HepG2 (cell line): ENCODE data around the gene WNT2. TPM values are rescaled to one million over a fixed set of nuclear protein-coding genes. Genes with fewer than 3 reads are reported as not detected.

Experiments used
- ATAC-seq: fragments of 200-7000 bp; cut with Tn5 transposase; 3 replicates; pipeline ENCODE4 v1.9.1; 2020; ENCODE audit warnings: mild to moderate bottlenecking, moderate library complexity
- BruUV-seq: library from RNA; stranded (reverse); fragments of 400-500 nt; replicated peaks from 2 replicates; lab custom pipeline; 2021; lab: Mats Ljungman, UMichigan
- CTCF ChIA-PET: fragments of 300-600 bp; formaldehyde crosslinking; extraction: SDS; loops from one replicate; lab custom pipeline; 2021; ENCODE audit warnings: low total read pairs, inconsistent platforms, low intra/inter-chr PET ratio; lab: Yijun Ruan, JAX
- POLR2A ChIA-PET: fragments of 350-600 bp; sonication (Branson Sonifier 250); formaldehyde crosslinking; loops from one replicate; lab custom pipeline; 2020; ENCODE audit warnings: antibody characterized with exemption, inconsistent platforms; lab: Yijun Ruan, JAX
- DNase-seq: peaks from one replicate; pipeline ENCODE4 v3.0.0-alpha.2; 2015; ENCODE audit warnings: low spot score
- FAIRE-seq: peaks from 3 replicates; lab custom pipeline; 2011; peaks lifted over from hg19 to GRCh38; lab: Jason Lieb, UNC
- H2AFZ ChIP-seq: one replicate; pipeline ENCODE4 v1.6.1; 2011; ENCODE audit warnings: low read length, inconsistent platforms
- H3K27ac ChIP-seq: fragments of 300-600 bp; 3 replicates; pipeline ENCODE4 v1.8.0; 2011; ENCODE audit warnings: mixed run types, mild to moderate bottlenecking, mixed read lengths, low read length, inconsistent platforms; ENCODE audit not compliant: insufficient read depth; ENCODE audit errors: extremely low read length
- H3K27me3 ChIP-seq, 2 experiments: fragments of 200-600 bp in 1 of 2; 2 replicates in 1 of 2; 3 replicates in 1 of 2; pipeline versions ENCODE4 v1.6.0 to v1.8.0; 2011; ENCODE audit warnings: low read length in 2 of 2, mild to moderate bottlenecking in 2 of 2, moderate library complexity in 2 of 2, inconsistent platforms in 1 of 2; ENCODE audit not compliant: insufficient read depth in 2 of 2, control insufficient read depth in 1 of 2
- H3K36me3 ChIP-seq, 2 experiments: fragments of 200-600 bp in 1 of 2; replicated peaks in 1 of 2; 2 replicates in 1 of 2; 3 replicates in 1 of 2; pipeline versions ENCODE4 v1.5.1 to v1.8.0; 2011; ENCODE audit warnings: low read length in 2 of 2, inconsistent platforms in 1 of 2; ENCODE audit not compliant: insufficient read depth in 2 of 2, control insufficient read depth in 1 of 2
- H3K4me1 ChIP-seq: 2 replicates; pipeline ENCODE4 v1.5.1; 2012; ENCODE audit warnings: low read length, inconsistent platforms; ENCODE audit not compliant: insufficient read depth
- H3K4me2 ChIP-seq: 2 replicates; pipeline ENCODE4 v1.6.0; 2011; ENCODE audit warnings: low read depth, low read length, inconsistent platforms
- H3K4me3 ChIP-seq, 3 experiments: fragments of 200-600 bp in 1 of 3; sonication (generic), shearing (Covaris generic) in 1 of 3; replicated peaks in 1 of 3; 2 replicates each; pipeline ENCODE4 v1.5.1; 2011 to 2016; ENCODE audit warnings: low read length in 3 of 3, inconsistent platforms in 2 of 3, low read depth in 2 of 3, mild to moderate bottlenecking in 2 of 3, control low read depth in 1 of 3, mixed read lengths in 1 of 3; ENCODE audit not compliant: insufficient read depth in 1 of 3
- H3K79me2 ChIP-seq: one replicate; pipeline ENCODE4 v1.6.1; 2011; ENCODE audit warnings: low read length, inconsistent platforms; ENCODE audit not compliant: insufficient read depth
- H3K9ac ChIP-seq: 2 replicates; pipeline ENCODE4 v1.6.0; 2011; ENCODE audit warnings: mild to moderate bottlenecking, low read depth, low read length, inconsistent platforms; ENCODE audit not compliant: insufficient read depth
- H3K9me3 ChIP-seq: 2 replicates; pipeline ENCODE4 v1.5.1; 2012; ENCODE audit warnings: mild to moderate bottlenecking, low read length
- H4K20me1 ChIP-seq: 2 replicates; pipeline ENCODE4 v1.6.0; 2011; ENCODE audit warnings: inconsistent platforms, mild to moderate bottlenecking, low read length, moderate library complexity; ENCODE audit not compliant: insufficient read depth
- MAZ ChIP-seq, 2 experiments: sonication (generic) in 1 of 2; formaldehyde crosslinking in 1 of 2; IDR thresholded peaks; 2 replicates each; pipeline versions ENCODE4 v1.5.0 to v1.6.1; 2012 to 2020; ENCODE audit warnings: low read depth in 2 of 2, mild to moderate bottlenecking in 2 of 2, borderline replicate concordance in 1 of 2, improper control_type of control experiment in 1 of 2, low read length in 1 of 2, missing genetic modification reagents in 1 of 2, moderate library complexity in 1 of 2
- RBM39 ChIP-seq: fragments of 200-400 bp; formaldehyde crosslinking; IDR thresholded peaks from one replicate; pipeline ENCODE4 v1.6.1; 2018; ENCODE audit warnings: antibody characterized with exemption, mild to moderate bottlenecking, low read depth, low read length; ENCODE audit not compliant: poor library complexity, severe bottlenecking
- RELA ChIP-seq: sonication (generic); formaldehyde crosslinking; IDR thresholded peaks from 2 replicates; pipeline ENCODE4 v1.4.0; 2020; ENCODE audit warnings: missing genetic modification reagents
- SNRNP70 ChIP-seq: fragments of 200-400 bp; formaldehyde crosslinking; IDR thresholded peaks from 2 replicates; pipeline ENCODE4 v1.6.1; 2017; ENCODE audit warnings: mild to moderate bottlenecking, low read depth, low read length, moderate library complexity
- ZBTB7A ChIP-seq: sonication (generic); formaldehyde crosslinking; IDR thresholded peaks from 2 replicates; pipeline ENCODE4 v1.8.0; 2022; ENCODE audit warnings: mild to moderate bottlenecking, missing genetic modification reagents
- ZNF333 ChIP-seq: sonication (generic); formaldehyde crosslinking; IDR thresholded peaks from 2 replicates; pipeline ENCODE4 v1.4.0; 2020; ENCODE audit warnings: mild to moderate bottlenecking, missing genetic modification reagents, borderline replicate concordance
- ZNF414 ChIP-seq: sonication (generic); formaldehyde crosslinking; IDR thresholded peaks from 2 replicates; pipeline ENCODE4 v1.5.0; 2020; ENCODE audit warnings: missing genetic modification reagents
- ZNF670 ChIP-seq: sonication (generic); formaldehyde crosslinking; IDR thresholded peaks from 2 replicates; pipeline ENCODE4 v1.8.0; 2022; ENCODE audit warnings: mild to moderate bottlenecking, missing genetic modification reagents, borderline replicate concordance
- in situ Hi-C: cut with HindIII; loops from 2 replicates; pipeline ENCODE4 v1.10.0; 2017; ENCODE audit warnings: low pct_unique_long_range_greater_than_20kb; ENCODE audit not compliant: extremely low pct_ligation_motif_present
- intact Hi-C: fragments of 100-400 bp; cut with micrococcal nuclease; formaldehyde crosslinking; loops from one replicate; pipeline ENCODE4 v1.10.0; 2022; ENCODE audit not compliant: unreplicated experiment
- polyA plus RNA-seq, 8 experiments: library from polyadenylated mRNA; depleted of rRNA in 3 of 8; stranded (reverse) in 7 of 8; unstranded in 1 of 8; fragments of >200 nt; fragmentation: Illumina TruSeq in 4 of 8; extraction: Trizol in 4 of 8; gene quantifications; 2 replicates each; pipeline versions ENCODE4 v1.2.1 to v1.2.3, GENCODE V29; 2011 to 2016; ENCODE audit warnings: low read depth in 4 of 8, missing spikeins in 1 of 8, mixed read lengths in 1 of 8; ENCODE audit not compliant: insufficient read depth in 1 of 8
- total RNA-seq, 5 experiments: library from RNA; depleted of rRNA; stranded (reverse); fragments of >200 nt; fragmentation: Illumina TruSeq; extraction: Trizol; gene quantifications; 2 replicates each; pipeline ENCODE4 v1.2.3, GENCODE V29; 2016; ENCODE audit warnings: low read depth in 1 of 5
- TF ChIP-seq, protein P1 (sequence below): sonication (generic); formaldehyde crosslinking; IDR thresholded peaks from 2 replicates; pipeline ENCODE4 v1.4.0; 2020; ENCODE audit warnings: mild to moderate bottlenecking, missing genetic modification reagents, borderline replicate concordance

WNT2 gene
- total and polyA plus RNA-seq, 2 of the 13 experiments (the other 11 are each of a cell fraction or from before 2014, with no cell fraction given) = not detected

GRCh38 chr7:117364339-117365080, 41.7 kb upstream of the WNT2 start (continued):
- no peak for TF ChIP-seq ZNF414
- TF ChIP-seq ZNF333 (CRISPR knock-in tag) = no peak
- TF ChIP-seq RBM39 = no peak
- TF ChIP-seq, all 625 proteins: peak for 0

GRCh38 chr7:117362294-117362888, 39.5 kb upstream of the WNT2 start:
- H3K9ac ChIP-seq = no peak overlapping the region
- no peak overlapping the region for H3K4me3 ChIP-seq
- CTCF ChIA-PET = no interaction called here
- TF ChIP-seq MAZ (IDR thresholded peaks at IDR 0.05; ENCODE audit: borderline replicate concordance, low read depth, low read length) = no peak
- no peak for TF ChIP-seq MAZ (CRISPR knock-in tag; IDR thresholded peaks at IDR 0.05; ENCODE audit: low read depth)
- TF ChIP-seq ZBTB7A = no peak
- no peak for TF ChIP-seq SNRNP70
- TF ChIP-seq RELA (CRISPR knock-in tag) = no peak
- TF ChIP-seq, protein P1, sequence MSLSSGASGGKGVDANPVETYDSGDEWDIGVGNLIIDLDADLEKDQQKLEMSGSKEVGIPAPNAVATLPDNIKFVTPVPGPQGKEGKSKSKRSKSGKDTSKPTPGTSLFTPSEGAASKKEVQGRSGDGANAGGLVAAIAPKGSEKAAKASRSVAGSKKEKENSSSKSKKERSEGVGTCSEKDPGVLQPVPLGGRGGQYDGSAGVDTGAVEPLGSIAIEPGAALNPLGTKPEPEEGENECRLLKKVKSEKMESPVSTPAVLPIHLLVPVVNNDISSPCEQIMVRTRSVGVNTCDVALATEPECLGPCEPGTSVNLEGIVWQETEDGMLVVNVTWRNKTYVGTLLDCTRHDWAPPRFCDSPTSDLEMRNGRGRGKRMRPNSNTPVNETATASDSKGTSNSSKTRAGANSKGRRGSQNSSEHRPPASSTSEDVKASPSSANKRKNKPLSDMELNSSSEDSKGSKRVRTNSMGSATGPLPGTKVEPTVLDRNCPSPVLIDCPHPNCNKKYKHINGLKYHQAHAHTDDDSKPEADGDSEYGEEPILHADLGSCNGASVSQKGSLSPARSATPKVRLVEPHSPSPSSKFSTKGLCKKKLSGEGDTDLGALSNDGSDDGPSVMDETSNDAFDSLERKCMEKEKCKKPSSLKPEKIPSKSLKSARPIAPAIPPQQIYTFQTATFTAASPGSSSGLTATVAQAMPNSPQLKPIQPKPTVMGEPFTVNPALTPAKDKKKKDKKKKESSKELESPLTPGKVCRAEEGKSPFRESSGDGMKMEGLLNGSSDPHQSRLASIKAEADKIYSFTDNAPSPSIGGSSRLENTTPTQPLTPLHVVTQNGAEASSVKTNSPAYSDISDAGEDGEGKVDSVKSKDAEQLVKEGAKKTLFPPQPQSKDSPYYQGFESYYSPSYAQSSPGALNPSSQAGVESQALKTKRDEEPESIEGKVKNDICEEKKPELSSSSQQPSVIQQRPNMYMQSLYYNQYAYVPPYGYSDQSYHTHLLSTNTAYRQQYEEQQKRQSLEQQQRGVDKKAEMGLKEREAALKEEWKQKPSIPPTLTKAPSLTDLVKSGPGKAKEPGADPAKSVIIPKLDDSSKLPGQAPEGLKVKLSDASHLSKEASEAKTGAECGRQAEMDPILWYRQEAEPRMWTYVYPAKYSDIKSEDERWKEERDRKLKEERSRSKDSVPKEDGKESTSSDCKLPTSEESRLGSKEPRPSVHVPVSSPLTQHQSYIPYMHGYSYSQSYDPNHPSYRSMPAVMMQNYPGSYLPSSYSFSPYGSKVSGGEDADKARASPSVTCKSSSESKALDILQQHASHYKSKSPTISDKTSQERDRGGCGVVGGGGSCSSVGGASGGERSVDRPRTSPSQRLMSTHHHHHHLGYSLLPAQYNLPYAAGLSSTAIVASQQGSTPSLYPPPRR (CRISPR knock-in tag) = no peak
- no peak for TF ChIP-seq ZNF670 (CRISPR knock-in tag)
- H2AFZ ChIP-seq = no peak overlapping the region
- DNase-seq = no peak
- no peaks in the 10 kb centered on the region for H3K4me1 ChIP-seq
- no peak for FAIRE-seq
- no peaks in the 10 kb centered on the region for H4K20me1 ChIP-seq
- H3K9me3 ChIP-seq = no peaks in the 10 kb centered on the region
- H3K27ac ChIP-seq = no peak overlapping the region
- no peaks in the 10 kb centered on the region for H3K36me3 ChIP-seq
- no peak for ATAC-seq
- POLR2A ChIA-PET = no interaction called here
- BruUV-seq = no TSS peak
- no peaks in the 10 kb centered on the region for H3K27me3 ChIP-seq
- intact Hi-C loops (no loop called here), in situ Hi-C loops (no loop called here)
- H3K4me2 ChIP-seq = no peak overlapping the region
- no peaks in the 10 kb centered on the region for H3K79me2 ChIP-seq
